Measurements from ENCODE around the gene TUBB4A.

DNA sequence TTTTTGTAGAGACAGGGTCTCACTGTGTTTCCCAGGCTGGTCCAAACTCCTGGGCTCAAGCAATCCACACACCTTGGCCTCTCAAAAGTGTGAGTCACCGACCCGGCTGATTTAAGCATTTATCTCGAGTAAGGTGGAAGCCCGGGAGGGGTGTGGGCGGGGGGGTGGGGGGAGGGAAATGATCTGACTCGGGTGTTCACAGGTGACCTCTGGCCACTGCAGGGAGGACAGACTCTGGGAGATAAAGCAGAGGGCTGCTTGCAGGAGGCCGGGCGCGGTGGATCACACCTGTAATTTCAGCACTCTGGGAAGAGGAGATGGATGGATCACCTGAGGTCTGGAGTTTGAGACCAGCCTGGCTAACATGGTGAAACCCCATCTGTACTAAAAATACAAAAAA lies 28.5 kb downstream of the TUBB4A start:
- no peak for TF ChIP-seq EZH2phosphoT487 (IDR thresholded peaks at IDR 0.05; ENCODE audit: borderline replicate concordance, low read depth, low read length)
- TF ChIP-seq, protein P1, sequence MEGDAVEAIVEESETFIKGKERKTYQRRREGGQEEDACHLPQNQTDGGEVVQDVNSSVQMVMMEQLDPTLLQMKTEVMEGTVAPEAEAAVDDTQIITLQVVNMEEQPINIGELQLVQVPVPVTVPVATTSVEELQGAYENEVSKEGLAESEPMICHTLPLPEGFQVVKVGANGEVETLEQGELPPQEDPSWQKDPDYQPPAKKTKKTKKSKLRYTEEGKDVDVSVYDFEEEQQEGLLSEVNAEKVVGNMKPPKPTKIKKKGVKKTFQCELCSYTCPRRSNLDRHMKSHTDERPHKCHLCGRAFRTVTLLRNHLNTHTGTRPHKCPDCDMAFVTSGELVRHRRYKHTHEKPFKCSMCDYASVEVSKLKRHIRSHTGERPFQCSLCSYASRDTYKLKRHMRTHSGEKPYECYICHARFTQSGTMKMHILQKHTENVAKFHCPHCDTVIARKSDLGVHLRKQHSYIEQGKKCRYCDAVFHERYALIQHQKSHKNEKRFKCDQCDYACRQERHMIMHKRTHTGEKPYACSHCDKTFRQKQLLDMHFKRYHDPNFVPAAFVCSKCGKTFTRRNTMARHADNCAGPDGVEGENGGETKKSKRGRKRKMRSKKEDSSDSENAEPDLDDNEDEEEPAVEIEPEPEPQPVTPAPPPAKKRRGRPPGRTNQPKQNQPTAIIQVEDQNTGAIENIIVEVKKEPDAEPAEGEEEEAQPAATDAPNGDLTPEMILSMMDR (conservative IDR thresholded peaks at IDR 0.05; ENCODE audit: low read length): no peak
